Lung (tissue), 12 donors: Measurements from ENCODE around the gene PDE4C. TPM values are rescaled to one million over a fixed set of nuclear protein-coding genes. Genes with fewer than 3 reads are reported as not detected.

Experiments used
- ATAC-seq: fragments of 200-7000 bp; cut with Tn5 transposase; one replicate; pipeline ENCODE4 v1.9.1; 2020; ENCODE audit warnings: moderate number of reproducible peaks; ENCODE audit not compliant: insufficient read depth, low FRiP score
- DNase-seq, 3 donors: peaks; one replicate each; pipeline ENCODE4 v3.0.0-alpha.2; 2013 to 2017
- H3K27ac ChIP-seq, 2 donors: one replicate each; pipeline ENCODE4 v1.5.1; 2013; ENCODE audit warnings: mild to moderate bottlenecking in 2 of 2, moderate library complexity in 2 of 2, control low read depth in 1 of 2, inconsistent platforms in 1 of 2, low read depth in 1 of 2, low read length in 1 of 2
- H3K27me3 ChIP-seq, 3 donors: one replicate each; pipeline ENCODE4 v1.5.1; 2013; ENCODE audit warnings: low read length in 2 of 3; ENCODE audit not compliant: control insufficient read depth in 3 of 3, insufficient read depth in 3 of 3
- H3K36me3 ChIP-seq, 4 donors: one replicate each; pipeline ENCODE4 v1.5.1; 2013; ENCODE audit warnings: low read length in 4 of 4, mild to moderate bottlenecking in 1 of 4, moderate library complexity in 1 of 4; ENCODE audit not compliant: control insufficient read depth in 4 of 4, insufficient read depth in 4 of 4
- H3K4me1 ChIP-seq, 5 donors: one replicate each; pipeline ENCODE4 v1.5.1; 2013; ENCODE audit warnings: low read length in 5 of 5, mild to moderate bottlenecking in 2 of 5, moderate library complexity in 1 of 5; ENCODE audit not compliant: control insufficient read depth in 5 of 5, insufficient read depth in 5 of 5
- H3K4me3 ChIP-seq: one replicate; pipeline ENCODE4 v1.5.1; 2013; ENCODE audit warnings: mild to moderate bottlenecking, control low read depth, moderate library complexity
- H3K9ac ChIP-seq, 2 donors: one replicate each; pipeline ENCODE4 v1.5.1; 2013; ENCODE audit warnings: low read length in 2 of 2, control low read depth in 1 of 2; ENCODE audit not compliant: insufficient read depth in 1 of 2
- H3K9me3 ChIP-seq, 4 donors: one replicate each; pipeline ENCODE4 v1.5.1; 2013; ENCODE audit warnings: low read length in 3 of 4, mild to moderate bottlenecking in 1 of 4, moderate library complexity in 1 of 4; ENCODE audit not compliant: control insufficient read depth in 4 of 4, insufficient read depth in 3 of 4
- CTCF ChIP-seq: IDR thresholded peaks from 2 replicates; pipeline ENCODE4 v1.5.1; 2012; ENCODE audit warnings: mild to moderate bottlenecking; ENCODE audit errors: control extremely low read depth, extremely low read depth
- WGBS, 2 donors: extraction: QIAGEN DNeasy Blood & Tissue Kit; methylation state at CpG; one replicate each; pipeline ENCODE4 v1.1.7; 2013; 5-methylcytosine and 5-hydroxymethylcytosine counted together
- polyA plus RNA-seq, 2 donors: library from polyadenylated mRNA; stranded (reverse); fragments of 200-250 nt; gene quantifications; one replicate each; pipeline ENCODE4 v1.2.1, GENCODE V29; 2013
- total RNA-seq, 2 donors: library from RNA; depleted of rRNA in 1 of 2; stranded (reverse); fragments of >200 nt in 1 of 2; gene quantifications; one replicate each; pipeline ENCODE4 v1.2.1, GENCODE V29; 2014 to 2021
- donor health status: control.
- donor health status: control.
- donor health status: Bipolar disorder and iron deficiency.
- donor health status: healthy.
- donor health status: DM: yes; HTN: yes; CAD: no.

The PDE4C gene
- total and polyA plus RNA-seq, 4 donors: 0.32 to 32.4 (median 4.2) TPM

DNA sequence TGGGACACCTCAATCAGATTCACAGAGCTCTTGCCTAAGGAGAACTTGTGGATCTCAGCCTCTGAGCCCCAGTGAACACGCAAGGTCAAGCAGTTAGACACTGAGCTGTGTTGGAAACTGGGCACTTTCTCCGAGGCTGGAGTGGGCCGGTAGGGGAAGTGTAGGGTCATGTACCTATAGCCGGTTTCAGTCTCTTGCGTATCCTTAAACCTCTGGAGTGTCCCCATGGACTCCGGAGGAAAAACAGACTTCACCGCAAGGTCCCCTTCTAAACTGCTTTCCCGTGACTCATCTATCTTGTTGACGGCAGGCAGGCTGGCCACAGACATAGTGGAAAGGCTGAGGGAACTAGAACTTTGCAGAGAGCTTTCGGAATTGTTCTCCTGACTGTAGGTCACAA lies 36.7 kb upstream of the PDE4C start:
- ATAC-seq (no peak), DNase-seq (no peak)
- Histone ChIP-seq H3K9me3 (no peaks in the 10 kb centered on the region), H3K36me3 (peaks cover 0 to 40% (median 8%) of the 10 kb centered on the region in 4 donors), H3K9ac (no peak overlapping the region), H3K4me1 (no peaks in the 10 kb centered on the region), H3K27ac (no peak overlapping the region), H3K4me3 (no peak overlapping the region), H3K27me3 (no peaks in the 10 kb centered on the region)
- WGBS, 2 donors: 93 to 94% methylated on average over 10 of the region's 10 CpGs
- TF ChIP-seq CTCF: no peak

DNA sequence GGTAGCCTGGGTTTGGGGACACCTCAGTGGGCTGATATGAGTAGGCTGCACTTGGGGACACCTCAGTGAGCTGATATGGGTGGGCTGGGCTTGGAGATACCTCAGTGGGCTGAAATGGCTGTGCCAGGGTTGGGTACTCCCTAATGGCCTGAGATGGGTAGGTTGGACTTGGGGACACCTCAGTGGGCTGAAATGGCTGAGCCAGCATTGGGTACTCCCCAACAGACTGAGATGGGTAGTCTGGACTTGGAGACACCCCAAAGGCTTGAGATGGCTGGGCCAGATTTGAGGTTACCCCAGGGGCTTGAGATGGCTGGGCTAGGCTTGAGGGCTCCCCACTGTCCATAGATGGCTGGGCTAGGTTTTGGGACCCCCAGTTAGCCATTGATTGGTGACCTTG lies 35.9 kb upstream of the PDE4C start:
- no peak for TF ChIP-seq CTCF
- Histone ChIP-seq H3K9ac (no peak overlapping the region), H3K36me3 (peaks cover 0 to 43% (median 8%) of the 10 kb centered on the region in 4 donors), H3K27ac (no peak overlapping the region), H3K27me3 (no peaks in the 10 kb centered on the region), H3K9me3 (no peaks in the 10 kb centered on the region), H3K4me3 (no peak overlapping the region), H3K4me1 (no peaks in the 10 kb centered on the region)
- DNase-seq (no peak), ATAC-seq (no peak)

GRCh38 chr19:18261474-18261873 lies 35.2 kb upstream of the PDE4C start:
- H3K9ac ChIP-seq: no peak overlapping the region
- no peak for ATAC-seq
- no peaks in the 10 kb centered on the region for H3K4me1 ChIP-seq
- no peak overlapping the region for H3K4me3 ChIP-seq
- H3K27ac ChIP-seq: no peak overlapping the region
- peaks cover 0 to 41% (median 8%) of the 10 kb centered on the region in 4 donors for H3K36me3 ChIP-seq
- WGBS, 2 donors: 93 to 96% methylated on average over 2 of the region's 2 CpGs
- no peak for DNase-seq
- TF ChIP-seq CTCF: no peak
- no peaks in the 10 kb centered on the region for H3K9me3 ChIP-seq
- no peaks in the 10 kb centered on the region for H3K27me3 ChIP-seq

DNA sequence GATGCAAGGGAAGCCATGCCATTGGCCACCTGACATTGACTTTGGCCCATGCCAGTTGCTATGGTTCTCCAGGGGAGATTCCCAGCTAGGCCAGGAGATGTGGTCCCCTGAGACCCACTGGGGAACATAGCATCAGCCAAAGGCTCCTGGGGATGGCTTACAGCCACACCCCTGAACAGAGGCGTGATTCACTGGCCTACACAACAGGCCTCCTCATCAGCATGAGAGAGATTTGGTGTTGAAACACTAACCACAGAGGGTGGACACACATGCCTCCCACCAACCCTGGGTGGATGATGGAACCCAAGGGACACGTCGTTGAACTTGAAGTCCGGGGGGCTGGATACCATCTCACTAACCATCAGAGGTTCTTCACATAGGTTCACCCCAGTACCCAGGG lies 33.7 kb upstream of the PDE4C start:
- Histone ChIP-seq H3K36me3 (peaks cover 0 to 26% (median 2%) of the 10 kb centered on the region in 4 donors), H3K4me1 (no peaks in the 10 kb centered on the region), H3K9ac (no peak overlapping the region), H3K27me3 (no peaks in the 10 kb centered on the region), H3K4me3 (no peak overlapping the region), H3K27ac (no peak overlapping the region), H3K9me3 (no peaks in the 10 kb centered on the region)
- DNase-seq (no peak), ATAC-seq (no peak)
- TF ChIP-seq CTCF: no peak
- WGBS, 2 donors: 82 to 89% methylated on average over 4 of the region's 4 CpGs
